Mammary epithelial cell (primary cell): Measurements from ENCODE around the gene CYTH2.

ENCODE experiments used
- EZH2 ChIP-seq: IDR thresholded peaks from 2 replicates; pipeline ENCODE4 v1.6.1; 2012; ENCODE audit warnings: low read length, inconsistent platforms, borderline replicate concordance
- TF ChIP-seq, protein P1 (sequence below), 2 donors: IDR thresholded peaks in 1 of 2; conservative IDR thresholded peaks in 1 of 2; 2 replicates each; pipeline ENCODE4 v1.5.1; 2011 to 2012; ENCODE audit warnings: inconsistent platforms in 2 of 2, low read length in 2 of 2, mild to moderate bottlenecking in 2 of 2, control low read depth in 1 of 2, low read depth in 1 of 2; ENCODE audit not compliant: insufficient read depth in 1 of 2; ENCODE audit errors: extremely low read depth in 1 of 2

DNA sequence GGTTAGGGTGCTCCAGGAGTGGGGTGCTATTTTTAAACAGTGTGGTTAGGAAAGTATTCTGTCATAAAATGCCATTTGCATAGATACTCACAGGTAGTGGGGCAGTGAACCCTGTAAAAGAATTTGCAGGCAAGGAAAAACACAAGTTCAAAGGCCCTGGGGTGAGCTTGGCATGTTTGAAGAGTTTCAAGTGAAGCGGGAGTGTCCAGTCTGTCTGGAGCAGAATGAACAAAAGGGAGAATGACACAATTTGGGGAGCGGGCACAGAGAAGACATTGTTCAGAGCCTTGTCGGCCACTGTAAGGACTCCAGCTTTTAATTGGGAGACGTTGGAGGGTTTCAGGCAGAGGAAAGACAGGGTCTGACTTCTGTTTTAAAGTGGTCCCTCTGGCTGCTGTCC, 20.6 kb upstream of the CYTH2 start:
- TF ChIP-seq, protein P1, sequence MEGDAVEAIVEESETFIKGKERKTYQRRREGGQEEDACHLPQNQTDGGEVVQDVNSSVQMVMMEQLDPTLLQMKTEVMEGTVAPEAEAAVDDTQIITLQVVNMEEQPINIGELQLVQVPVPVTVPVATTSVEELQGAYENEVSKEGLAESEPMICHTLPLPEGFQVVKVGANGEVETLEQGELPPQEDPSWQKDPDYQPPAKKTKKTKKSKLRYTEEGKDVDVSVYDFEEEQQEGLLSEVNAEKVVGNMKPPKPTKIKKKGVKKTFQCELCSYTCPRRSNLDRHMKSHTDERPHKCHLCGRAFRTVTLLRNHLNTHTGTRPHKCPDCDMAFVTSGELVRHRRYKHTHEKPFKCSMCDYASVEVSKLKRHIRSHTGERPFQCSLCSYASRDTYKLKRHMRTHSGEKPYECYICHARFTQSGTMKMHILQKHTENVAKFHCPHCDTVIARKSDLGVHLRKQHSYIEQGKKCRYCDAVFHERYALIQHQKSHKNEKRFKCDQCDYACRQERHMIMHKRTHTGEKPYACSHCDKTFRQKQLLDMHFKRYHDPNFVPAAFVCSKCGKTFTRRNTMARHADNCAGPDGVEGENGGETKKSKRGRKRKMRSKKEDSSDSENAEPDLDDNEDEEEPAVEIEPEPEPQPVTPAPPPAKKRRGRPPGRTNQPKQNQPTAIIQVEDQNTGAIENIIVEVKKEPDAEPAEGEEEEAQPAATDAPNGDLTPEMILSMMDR (conservative IDR thresholded peaks at IDR 0.05 in 1 of 2, IDR thresholded peaks at IDR 0.05 in 1 of 2; ENCODE audit: extremely low read depth in 1 of 2, insufficient read depth in 1 of 2, low read depth in 1 of 2, low read length in 2 of 2), result no peak
- TF ChIP-seq EZH2, result no peak
